Kidney epithelial cell (primary cell): ENCODE measurements around the gene SPPL2A. TPM values are rescaled to one million over a fixed set of nuclear protein-coding genes. Genes with fewer than 3 reads are reported as not detected.

Experiments
- DNase-seq: peaks from one replicate; pipeline ENCODE4 v3.0.0-alpha.2; 2010; ENCODE audit warnings: low read depth
- H3K27me3 ChIP-seq: 2 replicates; pipeline ENCODE4 v1.6.0; 2011; ENCODE audit warnings: low read length; ENCODE audit not compliant: control insufficient read depth, insufficient read depth
- H3K36me3 ChIP-seq: 2 replicates; pipeline ENCODE4 v1.5.1; 2011; ENCODE audit warnings: low read length; ENCODE audit not compliant: control insufficient read depth, insufficient read depth
- H3K4me3 ChIP-seq: 2 replicates; pipeline ENCODE4 v1.5.1; 2011; ENCODE audit warnings: low read depth, mild to moderate bottlenecking, control low read depth, low read length
- CTCF ChIP-seq: IDR thresholded peaks from 2 replicates; pipeline ENCODE4 v1.5.1; 2011; ENCODE audit warnings: mild to moderate bottlenecking, moderate library complexity, low read length, control low read depth, inconsistent platforms; ENCODE audit not compliant: insufficient read depth, poor library complexity, severe bottlenecking
- total RNA-seq: library from RNA; depleted of rRNA; stranded (reverse); fragments of >200 nt; gene quantifications from 2 replicates; pipeline ENCODE4 v1.2.3, GENCODE V29; 2015

The SPPL2A gene
- total RNA-seq, 1 donor from 2014 or later = 138 TPM

DNA sequence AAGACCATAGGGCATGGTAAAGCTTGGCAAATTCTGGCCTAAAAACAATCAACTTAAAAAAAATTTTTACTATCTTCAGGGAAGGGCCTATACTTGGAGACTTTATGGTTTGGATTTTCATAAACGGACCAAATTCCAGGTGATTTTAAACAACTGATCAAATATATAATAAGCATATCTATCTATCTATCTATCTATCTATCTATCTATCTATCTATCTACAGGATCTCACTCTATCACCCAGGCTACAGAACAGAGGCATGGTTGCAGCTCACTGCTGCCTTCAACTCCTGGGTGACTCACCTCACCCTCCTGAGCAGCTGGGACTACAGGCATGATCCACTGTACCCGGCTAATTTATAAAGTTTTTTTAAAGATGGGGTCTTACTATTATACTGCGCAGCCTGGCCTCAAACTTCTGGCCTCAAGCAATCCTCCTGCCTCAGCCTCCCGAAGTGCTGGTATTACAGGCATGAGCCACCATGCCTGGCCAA is 6.7 kb downstream of the SPPL2A start:
- no peaks in the 10 kb centered on the region for H3K36me3 ChIP-seq
- TF ChIP-seq CTCF = no peak
- no peak for DNase-seq
- H3K4me3 ChIP-seq = no peak overlapping the region
- H3K27me3 ChIP-seq = no peaks in the 10 kb centered on the region

DNA sequence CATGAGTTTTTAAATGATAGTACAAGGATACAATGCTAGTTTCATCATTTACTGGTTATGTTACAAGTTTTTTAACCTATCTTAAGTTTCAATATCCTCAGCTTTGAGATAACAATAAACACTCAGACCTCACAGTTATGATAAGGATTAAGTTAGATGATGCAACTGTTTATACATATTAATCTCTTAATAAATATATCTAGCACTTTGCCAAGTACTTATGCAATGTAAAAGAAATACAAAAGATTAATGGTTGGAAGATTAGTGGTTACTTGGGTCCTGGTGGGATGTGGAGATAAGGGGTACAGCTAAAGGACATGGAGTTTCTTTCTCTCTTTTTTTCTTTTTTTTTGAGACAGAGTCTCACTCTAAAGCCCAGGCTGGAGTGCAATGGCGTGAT is 12.0 kb downstream of the SPPL2A start:
- H3K27me3 ChIP-seq = no peaks in the 10 kb centered on the region
- TF ChIP-seq CTCF = no peak
- H3K36me3 ChIP-seq = no peaks in the 10 kb centered on the region
- no peak for DNase-seq
- no peak overlapping the region for H3K4me3 ChIP-seq

- H3K27me3 ChIP-seq = no peaks in the 10 kb centered on the region
- H3K4me3 ChIP-seq = no peak overlapping the region
- DNase-seq = no peak
- TF ChIP-seq CTCF = no peak
- H3K36me3 ChIP-seq = no peaks in the 10 kb centered on the region
These were observed 14.1 kb downstream of the SPPL2A start for GRCh38 chr15:50751394-50751793.

GRCh38 chr15:50750227-50750705 is 15.2 kb downstream of the SPPL2A start:
- H3K4me3 ChIP-seq = no peak overlapping the region
- TF ChIP-seq CTCF = no peak

DNA sequence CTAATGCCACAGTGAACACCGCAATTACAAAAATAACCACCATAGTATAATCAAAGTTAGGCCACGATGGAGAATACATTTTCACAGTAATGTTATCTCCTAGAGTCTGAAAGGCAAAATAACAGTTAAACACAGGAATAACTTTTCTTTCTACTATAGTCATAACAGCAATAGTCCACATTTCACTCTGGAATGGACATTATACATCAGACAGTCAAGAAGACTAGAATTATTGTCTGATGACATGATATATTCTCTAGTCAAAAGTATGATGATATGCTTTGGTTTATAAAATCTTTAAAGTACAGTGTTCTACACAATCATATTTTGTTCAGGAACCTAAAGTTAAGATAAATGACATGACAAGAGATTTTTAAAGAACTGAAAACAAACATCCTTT is 18.0 kb downstream of the SPPL2A start:
- Histone ChIP-seq H3K4me3 (no peak overlapping the region), H3K27me3 (no peaks in the 10 kb centered on the region), H3K36me3 (no peaks in the 10 kb centered on the region)
- DNase-seq = no peak
- no peak for TF ChIP-seq CTCF

More at GRCh38 chr15:50750227-50750705, 15.2 kb downstream of the SPPL2A start:
- DNase-seq = no peak
- H3K27me3 ChIP-seq = no peaks in the 10 kb centered on the region
- H3K36me3 ChIP-seq = no peaks in the 10 kb centered on the region

- DNase-seq = no peak
- no peaks in the 10 kb centered on the region for H3K36me3 ChIP-seq
These were observed 20.9 kb downstream of the SPPL2A start for GRCh38 chr15:50744601-50745000.

More at GRCh38 chr15:50744601-50745000, 20.9 kb downstream of the SPPL2A start:
- no peak overlapping the region for H3K4me3 ChIP-seq
- H3K27me3 ChIP-seq = no peaks in the 10 kb centered on the region
- TF ChIP-seq CTCF = no peak
